Loucy (cell line): ENCODE measurements around the gene SSBP3.

Experiments
- CTCF ChIP-seq: fragments of 200-600 bp; sonication (generic); conservative IDR thresholded peaks from 2 replicates; pipeline ENCODE4 v1.5.1; 2014; ENCODE audit warnings: mild to moderate bottlenecking, antibody characterized with exemption, low read length
- EZH2phosphoT487 ChIP-seq: fragments of 200-600 bp; IDR thresholded peaks from 2 replicates; pipeline ENCODE4 v1.6.1; 2018; ENCODE audit warnings: antibody characterized with exemption, mild to moderate bottlenecking, moderate library complexity, borderline replicate concordance

- no peak for TF ChIP-seq CTCF
- TF ChIP-seq EZH2phosphoT487 = no peak
Measured at GRCh38 chr1:54347955-54348699, 58.1 kb downstream of the SSBP3 start.
